Measurements from ENCODE around the gene CNTNAP2.

Gene CNTNAP2

GRCh38 chr7:146285418-146285817 is 168.8 kb downstream of the CNTNAP2 start:
- no peak for FAIRE-seq
- no peak for DNase-seq (ENCODE audit: insufficient read length, low spot score)

GRCh38 chr7:146290746-146291145 is 174.1 kb downstream of the CNTNAP2 start:
- no peak for FAIRE-seq

GRCh38 chr7:146291900-146292299 is 175.3 kb downstream of the CNTNAP2 start:
- FAIRE-seq (no peak), DNase-seq (ENCODE audit: insufficient read length, low spot score) (no peak)

More at GRCh38 chr7:146290746-146291145, 174.1 kb downstream of the CNTNAP2 start:
- no peak for DNase-seq (ENCODE audit: insufficient read length, low spot score)

GRCh38 chr7:146296028-146296427 is 179.4 kb downstream of the CNTNAP2 start:
- FAIRE-seq (no peak), DNase-seq (ENCODE audit: insufficient read length, low spot score) (no peak)

- DNase-seq (ENCODE audit: insufficient read length, low spot score): no peak
- FAIRE-seq: no peak
Observed at GRCh38 chr7:146314962-146315361, 198.4 kb downstream of the CNTNAP2 start.

GRCh38 chr7:146319629-146320028 is 203.0 kb downstream of the CNTNAP2 start:
- FAIRE-seq: no peak
- no peak for DNase-seq (ENCODE audit: insufficient read length, low spot score)

- FAIRE-seq: no peak
- no peak for DNase-seq (ENCODE audit: insufficient read length, low spot score)
Observed at GRCh38 chr7:146321301-146321700, 204.7 kb downstream of the CNTNAP2 start.

- no peak for FAIRE-seq
- no peak for DNase-seq (ENCODE audit: insufficient read length, low spot score)
Observed at GRCh38 chr7:146331369-146331768, 214.8 kb downstream of the CNTNAP2 start.

GRCh38 chr7:146345251-146345650 is 228.7 kb downstream of the CNTNAP2 start:
- DNase-seq (ENCODE audit: insufficient read length, low spot score) (no peak), FAIRE-seq (no peak)

GRCh38 chr7:146346096-146346495 is 229.5 kb downstream of the CNTNAP2 start:
- DNase-seq (ENCODE audit: insufficient read length, low spot score) (no peak), FAIRE-seq (no peak)

- FAIRE-seq (no peak), DNase-seq (ENCODE audit: insufficient read length, low spot score) (no peak)
Observed at GRCh38 chr7:146355216-146355615, 238.6 kb downstream of the CNTNAP2 start.

- no peak for FAIRE-seq
- no peak for DNase-seq (ENCODE audit: insufficient read length, low spot score)
Observed at GRCh38 chr7:146359176-146359575, 242.6 kb downstream of the CNTNAP2 start.

- DNase-seq (ENCODE audit: insufficient read length, low spot score) (no peak), FAIRE-seq (no peak)
Observed at GRCh38 chr7:146366938-146367337, 250.3 kb downstream of the CNTNAP2 start.

- no peak for DNase-seq (ENCODE audit: insufficient read length, low spot score)
Observed at GRCh38 chr7:146370171-146370570, 253.6 kb downstream of the CNTNAP2 start.

GRCh38 chr7:146375170-146375569 is 258.6 kb downstream of the CNTNAP2 start:
- no peak for DNase-seq (ENCODE audit: insufficient read length, low spot score)
- no peak for FAIRE-seq

More at GRCh38 chr7:146370171-146370570, 253.6 kb downstream of the CNTNAP2 start:
- FAIRE-seq: no peak

- DNase-seq (ENCODE audit: insufficient read length, low spot score) (no peak), FAIRE-seq (no peak)
Observed at GRCh38 chr7:146378196-146378595, 261.6 kb downstream of the CNTNAP2 start.

GRCh38 chr7:146387140-146387539 is 270.5 kb downstream of the CNTNAP2 start:
- no peak for FAIRE-seq

GRCh38 chr7:146388928-146389327 is 272.3 kb downstream of the CNTNAP2 start:
- FAIRE-seq (no peak), DNase-seq (ENCODE audit: insufficient read length, low spot score) (no peak)

More at GRCh38 chr7:146387140-146387539, 270.5 kb downstream of the CNTNAP2 start:
- no peak for DNase-seq (ENCODE audit: insufficient read length, low spot score)

- no peak for FAIRE-seq
- DNase-seq (ENCODE audit: insufficient read length, low spot score): no peak
Observed at GRCh38 chr7:146393346-146393745, 276.7 kb downstream of the CNTNAP2 start.

- FAIRE-seq: no peak
- no peak for DNase-seq (ENCODE audit: insufficient read length, low spot score)
Observed at GRCh38 chr7:146397141-146397540, 280.5 kb downstream of the CNTNAP2 start.

- DNase-seq (ENCODE audit: insufficient read length, low spot score) (no peak), FAIRE-seq (no peak)
Observed at GRCh38 chr7:146401939-146402338, 285.3 kb downstream of the CNTNAP2 start.

GRCh38 chr7:146405737-146406136 is 289.1 kb downstream of the CNTNAP2 start:
- FAIRE-seq (no peak), DNase-seq (ENCODE audit: insufficient read length, low spot score) (no peak)

GRCh38 chr7:146411975-146412374 is 295.4 kb downstream of the CNTNAP2 start:
- no peak for DNase-seq (ENCODE audit: insufficient read length, low spot score)
- no peak for FAIRE-seq

All from GM19239 (cell line).